Measurements from ENCODE around the gene BFAR.
"Not testable (repeated sequence)": the region's sequence is repeated elsewhere in the genome, so short reads cannot be mapped to it uniquely, and the experiment has no call there.

DNA sequence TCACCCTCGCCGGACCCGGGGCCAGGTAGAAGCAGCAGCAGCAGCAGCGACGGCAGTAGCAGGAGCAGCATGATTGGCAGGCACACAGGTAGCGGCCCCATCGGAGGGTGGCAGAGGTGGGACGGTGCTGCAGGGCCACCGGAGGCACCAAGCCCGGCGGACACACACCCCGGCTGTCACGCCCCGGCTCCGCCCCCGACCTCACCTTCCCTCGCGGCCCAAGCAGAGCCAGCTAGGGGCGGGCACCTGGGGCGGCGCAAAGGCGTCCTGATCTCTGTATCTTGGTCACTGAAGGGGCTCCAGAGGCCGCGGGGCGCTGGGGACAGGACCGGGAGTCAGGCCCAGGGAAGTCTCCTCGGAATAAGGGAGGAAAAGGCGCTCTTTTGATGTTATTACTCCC lies 61.4 kb downstream of the BFAR start, which contains the start of gene PLA2G10:
- not testable (repeated sequence) for TF ChIP-seq FOS (IDR thresholded peaks at IDR 0.05; ENCODE audit: borderline replicate concordance, insufficient read depth, low read length); CTCF (IDR thresholded peaks at IDR 0.05; ENCODE audit: extremely low read depth in 1 of 2, insufficient read depth in 1 of 2, low read depth in 1 of 2, low read length in 2 of 2); POLR2AphosphoS5 (IDR thresholded peaks at IDR 0.05; ENCODE audit: insufficient read depth, low read depth, low read length); POLR2A (IDR thresholded peaks at IDR 0.05; ENCODE audit: low read depth, low read length); GATA2 (IDR thresholded peaks at IDR 0.05; ENCODE audit: insufficient read depth, insufficient read length, low read depth, low read length); EZH2 (IDR thresholded peaks at IDR 0.05; ENCODE audit: borderline replicate concordance, low read depth, low read length, severe bottlenecking); MYC (IDR thresholded peaks at IDR 0.05; ENCODE audit: low read depth, low read length)
- TF ChIP-seq, protein P1, sequence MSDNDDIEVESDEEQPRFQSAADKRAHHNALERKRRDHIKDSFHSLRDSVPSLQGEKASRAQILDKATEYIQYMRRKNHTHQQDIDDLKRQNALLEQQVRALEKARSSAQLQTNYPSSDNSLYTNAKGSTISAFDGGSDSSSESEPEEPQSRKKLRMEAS (IDR thresholded peaks at IDR 0.05; ENCODE audit: insufficient read depth, insufficient read length), result not testable (repeated sequence)
